Amygdala (tissue), 56 donors: ENCODE results near the gene SH3TC1.

Experiments used
- DNase-seq, 56 donors: peaks; one replicate each; lab custom pipeline; 2025; lab: John Stamatoyannopoulos, UW

Gene SH3TC1

DNA sequence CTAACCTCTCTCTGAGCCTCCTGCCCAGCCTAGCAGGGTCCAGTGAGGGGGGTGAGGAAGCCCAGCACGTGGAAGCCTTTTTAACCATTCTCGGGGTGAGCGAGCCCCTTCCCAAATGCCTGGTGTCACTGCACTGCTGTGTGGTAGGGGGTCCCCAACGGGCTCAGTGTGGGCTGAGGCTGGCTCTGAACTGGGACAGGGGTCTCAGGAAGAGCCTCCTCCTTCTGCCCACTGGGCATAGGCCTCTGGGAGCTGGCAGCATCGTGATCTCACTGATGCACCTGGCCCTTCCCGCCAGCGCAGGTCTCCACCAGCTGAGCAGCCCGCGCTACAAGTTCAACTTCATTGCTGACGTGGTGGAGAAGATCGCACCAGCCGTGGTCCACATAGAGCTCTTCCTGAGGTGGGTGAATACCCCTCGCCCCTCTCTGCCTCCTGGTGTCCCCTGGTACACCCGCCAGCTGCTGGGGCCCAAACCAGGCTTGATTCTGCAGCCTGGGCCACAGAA lies 83.1 kb downstream of the SH3TC1 start:
- no peak for DNase-seq

DNA sequence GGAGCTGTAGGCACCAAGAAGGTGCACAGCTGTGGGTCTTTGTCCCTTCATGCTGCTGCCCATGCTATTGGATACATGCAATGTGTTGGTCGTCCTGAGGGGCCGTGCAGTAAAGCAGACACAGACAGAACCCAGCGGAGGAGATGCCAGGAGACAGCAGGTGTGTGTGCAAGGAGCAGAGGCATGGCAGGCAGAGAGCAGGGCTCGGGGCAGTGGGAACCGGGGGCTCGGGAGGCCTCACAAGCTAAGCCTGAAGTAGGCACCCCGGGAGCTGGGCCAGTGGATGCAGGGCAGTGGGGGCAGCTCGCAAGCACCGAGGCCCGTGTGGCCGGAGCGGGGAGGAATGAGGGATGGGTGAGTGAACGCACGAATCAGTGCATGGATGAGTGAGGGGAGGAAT lies 83.7 kb downstream of the SH3TC1 start:
- DNase-seq = no peak

DNA sequence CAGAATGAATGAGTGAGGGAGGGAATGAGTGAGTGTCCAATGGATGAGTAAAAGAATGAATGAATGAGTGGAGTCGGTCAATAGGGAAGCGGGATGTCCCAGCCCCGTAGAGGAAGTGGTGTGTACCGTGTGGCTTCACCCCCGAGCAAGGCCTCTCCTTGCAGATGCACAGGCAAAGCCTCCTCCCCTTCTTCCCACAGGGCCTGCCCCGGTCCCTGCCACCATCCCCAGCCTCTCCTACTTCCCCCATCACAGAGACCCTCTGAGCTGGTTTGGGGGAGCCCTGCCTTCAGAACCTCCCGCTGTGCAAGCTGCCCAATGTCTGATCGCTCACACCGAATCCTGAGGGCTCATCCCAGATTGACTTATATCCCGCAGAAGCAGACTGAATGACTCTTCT lies 84.1 kb downstream of the SH3TC1 start:
- DNase-seq = no peak

DNA sequence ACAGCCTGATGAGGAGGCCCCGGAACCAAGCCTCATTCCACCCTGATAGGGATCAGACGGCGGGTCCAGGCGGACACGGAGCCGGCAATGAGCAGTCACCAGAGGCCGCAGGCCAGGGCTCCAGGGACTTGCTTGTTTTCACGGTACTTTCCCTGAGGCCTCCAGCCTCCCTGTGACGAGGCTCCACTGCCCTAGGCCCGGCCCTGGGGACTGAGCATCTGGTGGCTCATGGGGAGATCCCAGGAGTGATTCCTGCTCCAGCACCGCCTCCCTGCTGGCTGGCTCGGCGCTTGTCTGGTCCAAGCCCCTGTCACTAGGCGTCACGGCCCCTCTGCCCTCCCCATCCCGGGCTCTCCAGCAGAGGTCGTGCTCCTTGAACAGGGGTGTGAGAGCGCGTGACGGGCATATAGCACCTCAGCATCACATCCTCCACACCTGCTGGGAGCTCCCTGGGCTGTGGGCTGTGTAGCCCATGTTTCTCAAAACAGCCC lies 84.6 kb downstream of the SH3TC1 start:
- no peak for DNase-seq

DNA sequence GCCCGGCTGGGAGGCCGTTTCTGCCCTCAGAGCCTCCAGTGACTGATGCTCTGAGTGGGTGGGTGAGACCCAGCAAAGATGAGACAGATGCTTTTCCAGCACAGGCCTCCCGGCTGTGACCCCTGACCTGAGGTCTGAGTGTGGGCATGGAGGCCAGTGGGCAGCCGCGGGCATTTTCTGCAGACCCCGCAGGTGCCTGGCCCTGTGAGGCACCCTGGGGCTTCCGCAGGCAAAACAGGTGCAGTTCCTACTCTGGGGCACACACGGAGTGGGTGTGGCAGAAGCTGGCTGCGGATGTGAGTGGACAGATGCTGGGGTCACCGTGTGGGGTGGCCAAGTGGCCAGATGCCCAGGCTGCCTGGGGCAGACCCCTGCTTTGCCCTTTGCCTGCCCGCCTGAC lies 85.3 kb downstream of the SH3TC1 start:
- DNase-seq = no peak

DNA sequence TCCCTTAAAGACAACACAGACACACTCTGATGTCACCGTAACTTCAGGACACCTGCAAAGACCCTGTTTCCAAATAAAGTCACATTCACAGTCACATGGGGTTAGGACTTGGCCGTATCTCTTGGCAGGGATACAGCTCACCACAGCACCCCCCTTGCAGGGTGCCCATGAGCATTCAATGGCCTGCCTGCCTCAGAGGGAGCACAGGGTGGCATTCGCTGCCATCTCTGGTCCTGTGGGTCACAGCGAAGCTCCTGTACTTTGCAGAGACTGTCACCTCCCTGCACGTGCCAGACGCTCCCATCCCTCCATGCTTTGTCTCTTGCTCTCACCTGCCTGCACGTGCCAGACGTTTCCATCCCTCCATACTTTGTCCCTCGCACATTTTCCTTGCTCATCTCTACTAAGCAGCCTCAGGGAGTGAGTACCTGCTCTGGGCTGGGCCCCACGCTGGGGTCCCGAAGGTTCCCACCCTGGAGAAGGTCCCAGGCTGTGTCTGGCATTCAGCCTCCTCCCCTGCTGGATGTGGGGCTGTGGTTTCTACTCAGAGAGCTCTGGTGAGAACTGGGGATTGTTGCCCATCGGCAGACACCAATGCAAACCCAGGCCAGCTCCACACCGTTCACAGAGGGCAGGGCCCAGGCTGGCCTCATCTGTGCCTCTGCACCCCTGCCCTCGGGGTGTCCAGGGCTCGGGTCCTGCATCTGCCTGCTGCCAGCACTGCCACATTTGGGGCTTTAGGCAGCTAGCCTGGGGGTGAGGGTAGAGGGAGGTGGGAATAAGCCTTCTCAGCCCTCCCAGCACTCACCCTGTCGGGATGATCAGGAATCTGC lies 86.3 kb downstream of the SH3TC1 start:
- DNase-seq = no peak

DNA sequence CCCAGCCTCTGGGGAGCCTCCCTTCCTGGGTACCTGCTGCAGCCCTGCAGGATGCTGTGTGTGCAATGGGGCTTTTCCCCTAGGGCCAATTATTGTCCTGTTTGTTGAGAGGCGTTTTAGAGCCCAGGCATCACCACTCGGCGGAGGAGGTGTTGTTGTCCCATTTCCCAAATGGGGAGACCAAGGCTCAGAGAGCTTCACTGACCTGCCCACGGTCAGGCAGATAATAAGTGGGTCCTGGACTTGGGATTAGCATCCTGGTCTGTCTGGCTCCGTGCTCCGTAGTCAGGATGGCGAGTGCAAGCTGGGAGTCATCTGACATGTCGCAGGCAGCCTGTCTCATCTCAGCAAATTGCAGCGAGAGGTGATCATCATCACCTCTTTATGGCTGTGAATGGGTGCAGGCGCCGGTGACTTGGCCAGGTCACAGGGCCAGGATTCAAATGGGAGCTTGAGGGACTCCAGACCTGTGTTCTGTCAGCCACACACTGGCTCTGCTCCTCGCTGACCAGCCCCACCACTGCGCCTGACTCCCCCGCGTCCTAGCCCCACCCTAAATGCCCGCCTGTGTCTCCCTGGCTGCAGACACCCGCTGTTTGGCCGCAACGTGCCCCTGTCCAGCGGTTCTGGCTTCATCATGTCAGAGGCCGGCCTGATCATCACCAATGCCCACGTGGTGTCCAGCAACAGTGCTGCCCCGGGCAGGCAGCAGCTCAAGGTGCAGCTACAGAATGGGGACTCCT lies 87.1 kb downstream of the SH3TC1 start:
- no peak for DNase-seq

DNA sequence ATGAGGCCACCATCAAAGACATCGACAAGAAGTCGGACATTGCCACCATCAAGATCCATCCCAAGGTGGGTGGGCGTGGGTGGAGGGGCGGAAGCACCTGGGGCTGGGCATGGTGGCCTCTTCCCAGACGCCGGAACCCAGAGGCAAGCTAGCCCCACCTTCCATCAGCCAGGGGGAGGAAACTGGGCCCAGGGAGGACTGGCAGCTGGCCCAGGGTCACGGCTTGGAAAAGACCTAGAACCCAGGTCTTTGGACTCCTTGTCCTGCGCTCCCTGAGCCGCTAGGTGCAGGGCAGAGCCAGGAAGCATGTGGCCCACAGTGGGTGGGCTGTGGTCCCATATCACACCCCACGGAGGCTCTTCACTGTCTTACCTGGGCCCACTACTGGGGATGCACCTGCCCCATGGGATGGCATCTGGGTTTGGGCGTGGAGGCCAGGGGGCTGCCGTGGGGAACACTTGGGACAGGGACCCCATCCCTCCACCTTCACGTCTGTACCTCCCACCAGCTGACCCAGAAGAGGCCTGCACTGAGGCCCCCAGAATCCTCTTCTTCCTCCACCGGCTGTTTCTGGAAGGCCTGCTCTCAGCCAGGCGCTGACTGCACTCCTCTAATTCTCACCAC lies 87.7 kb downstream of the SH3TC1 start:
- no peak for DNase-seq

DNA sequence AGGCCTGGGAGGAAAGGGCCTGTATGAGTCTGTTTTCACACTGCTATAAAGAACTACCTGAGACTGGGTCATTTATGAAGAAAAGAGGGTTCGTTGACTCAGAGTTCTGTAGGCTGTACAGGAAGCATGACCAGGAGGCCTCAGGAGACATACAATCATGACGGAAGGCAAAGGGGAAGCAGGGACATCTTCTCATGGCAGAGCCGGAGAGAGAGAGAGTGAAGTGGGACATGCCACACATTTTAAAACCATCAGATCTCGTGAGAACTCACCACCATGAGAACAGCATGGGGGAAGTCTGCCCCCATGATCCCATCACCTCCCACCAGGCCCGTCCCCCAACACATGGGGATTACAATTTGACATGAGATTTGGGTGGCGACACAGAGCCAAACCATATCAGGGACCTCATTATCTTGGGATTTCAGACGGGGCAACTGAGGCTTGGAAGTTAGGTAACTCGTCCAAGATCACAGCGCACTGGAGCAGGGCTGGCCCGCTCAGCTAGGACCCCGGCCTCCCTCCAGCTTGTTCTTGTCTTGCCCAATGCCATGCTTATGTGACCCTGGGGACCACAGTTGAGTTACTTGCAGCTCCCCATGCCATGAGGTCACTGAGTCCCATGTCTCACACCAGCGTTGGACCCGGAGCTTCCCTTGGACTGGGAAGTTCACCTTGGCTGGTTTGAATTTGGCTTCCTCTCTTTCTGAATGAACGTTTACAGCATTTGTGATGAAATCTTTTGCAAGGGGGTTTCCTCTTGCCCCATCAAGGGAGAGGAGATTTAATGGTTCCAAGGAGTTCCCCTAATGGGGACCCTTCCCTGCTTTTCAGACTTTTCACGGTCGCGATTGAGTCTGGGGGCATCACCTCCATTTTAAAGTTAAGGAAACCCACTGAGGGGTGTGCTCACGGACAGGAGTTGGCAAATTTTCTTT lies 88.5 kb downstream of the SH3TC1 start:
- no peak for DNase-seq

DNA sequence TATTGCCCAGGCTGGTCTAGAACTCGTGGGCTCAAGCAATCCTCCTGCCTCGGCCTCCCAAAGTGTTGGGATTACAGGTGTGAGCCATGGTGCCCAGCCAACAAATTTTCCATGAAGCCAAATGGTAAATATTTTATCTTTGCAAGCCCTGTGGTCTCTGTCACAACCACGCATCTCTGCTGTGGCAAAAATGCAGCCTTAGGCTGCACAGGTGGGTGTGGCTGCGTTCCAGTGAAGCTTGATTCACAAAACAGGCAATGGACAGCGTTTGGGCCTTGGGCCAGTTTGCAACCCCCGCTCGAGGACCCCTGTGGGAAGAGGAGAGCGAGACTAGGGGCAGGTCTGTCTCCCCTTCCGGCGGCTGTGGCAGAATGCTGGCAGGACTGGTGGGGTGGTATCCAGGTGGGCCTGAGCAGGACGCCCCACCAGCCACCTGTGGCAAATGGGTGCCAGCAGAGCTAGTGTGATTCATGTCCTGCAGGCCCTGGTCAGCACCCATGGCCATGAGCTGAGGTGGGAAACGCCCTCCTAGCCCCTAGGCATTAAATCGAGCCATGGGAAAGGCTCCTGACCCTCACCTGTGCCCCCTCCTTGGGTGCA lies 90.2 kb downstream of the SH3TC1 start:
- no peak for DNase-seq

DNA sequence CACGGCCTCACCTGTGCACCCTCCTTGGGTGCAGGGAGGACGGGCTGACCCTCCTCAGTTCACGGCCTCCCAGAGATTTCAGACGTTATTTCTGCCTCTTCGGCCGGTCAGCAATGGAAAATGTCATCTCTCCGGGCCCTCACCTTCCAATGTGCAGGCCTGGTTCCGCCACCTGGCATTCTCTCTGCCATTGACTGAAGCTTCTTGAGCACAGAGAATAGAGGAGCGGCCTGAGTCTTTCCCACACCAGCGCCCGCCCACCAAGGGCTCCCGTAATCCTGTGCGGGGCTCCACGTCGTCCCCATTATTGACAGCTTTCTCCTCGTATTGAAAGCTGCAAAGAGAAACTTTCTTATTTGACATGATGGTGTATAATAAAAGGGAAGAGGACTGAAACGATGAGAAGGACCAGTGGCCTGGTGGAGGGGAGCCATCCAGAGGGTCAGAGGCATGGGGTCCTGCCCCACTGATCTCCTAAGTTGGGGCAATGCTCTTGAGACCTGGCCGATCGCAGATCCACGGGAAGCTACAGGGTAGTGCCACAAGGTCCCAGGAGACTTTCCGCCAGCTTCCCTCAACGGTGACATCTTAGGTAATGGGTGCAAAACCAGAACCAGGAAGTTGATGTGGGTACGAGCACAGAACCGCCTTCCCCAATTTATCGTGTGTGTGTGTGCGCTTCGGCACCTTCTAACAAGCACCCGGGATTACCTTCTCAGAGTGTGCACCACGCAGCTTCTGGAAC lies 91.0 kb downstream of the SH3TC1 start:
- no peak for DNase-seq

DNA sequence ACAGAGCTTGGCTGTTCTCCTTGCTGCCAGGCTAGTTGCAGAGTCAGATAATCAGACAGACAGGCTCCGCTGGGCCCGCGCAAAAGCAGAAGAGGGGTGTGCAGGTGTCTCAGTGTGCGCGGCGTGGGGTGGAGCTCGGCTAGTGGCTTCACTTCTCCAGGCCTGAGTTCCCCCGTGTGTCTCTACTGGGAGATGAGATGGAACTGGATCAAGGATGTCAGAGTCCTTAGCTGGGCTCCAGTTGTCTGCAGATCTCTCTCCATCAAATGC lies 91.5 kb downstream of the SH3TC1 start:
- DNase-seq = no peak
